Fibroblast of lung (primary cell): ENCODE data around the gene TESK1. TPM values are rescaled to one million over a fixed set of nuclear protein-coding genes. Genes with fewer than 3 reads are reported as not detected.

Experiments
- DNase-seq, 2 donors: peaks; one replicate each; pipeline versions ENCODE4 v3.0.0 to v3.0.0-alpha.2; 2010; ENCODE audit warnings: low read depth in 2 of 2
- H2AFZ ChIP-seq: 2 replicates; pipeline ENCODE4 v1.5.1; 2012; ENCODE audit warnings: low read length, control low read depth, inconsistent platforms
- H3K27ac ChIP-seq: 2 replicates; pipeline ENCODE4 v1.5.1; 2011; ENCODE audit warnings: low read length, control low read depth; ENCODE audit not compliant: insufficient read depth
- H3K27me3 ChIP-seq: 2 replicates; pipeline ENCODE4 v1.5.1; 2011; ENCODE audit warnings: mild to moderate bottlenecking, low read length; ENCODE audit not compliant: control insufficient read depth, insufficient read depth
- H3K36me3 ChIP-seq: 2 replicates; pipeline ENCODE4 v1.5.1; 2011; ENCODE audit warnings: low read length; ENCODE audit not compliant: control insufficient read depth, insufficient read depth
- H3K4me1 ChIP-seq: 2 replicates; pipeline ENCODE4 v1.5.1; 2011; ENCODE audit warnings: low read length; ENCODE audit not compliant: control insufficient read depth, insufficient read depth; ENCODE audit errors: extremely low read depth
- H3K4me2 ChIP-seq: 2 replicates; pipeline ENCODE4 v1.5.1; 2011; ENCODE audit warnings: low read length, control low read depth; ENCODE audit not compliant: insufficient read depth; ENCODE audit errors: extremely low read depth
- H3K4me3 ChIP-seq, 4 experiments: fragments of 200-600 bp in 1 of 4; sonication (generic) in 1 of 4; replicated peaks in 1 of 4; 2 replicates each; pipeline ENCODE4 v1.5.1; 2011 to 2016; ENCODE audit warnings: low read length in 4 of 4, low read depth in 3 of 4, mild to moderate bottlenecking in 3 of 4, control low read depth in 2 of 4, inconsistent platforms in 1 of 4, mixed read lengths in 1 of 4; ENCODE audit not compliant: insufficient read depth in 1 of 4; ENCODE audit errors: control extremely low read depth in 1 of 4
- H3K79me2 ChIP-seq: 2 replicates; pipeline ENCODE4 v1.5.1; 2012; ENCODE audit warnings: mild to moderate bottlenecking, low read length, inconsistent platforms; ENCODE audit not compliant: control insufficient read depth, insufficient read depth
- H3K9ac ChIP-seq: 2 replicates; pipeline ENCODE4 v1.5.1; 2011; ENCODE audit warnings: mild to moderate bottlenecking, low read length, control low read depth; ENCODE audit not compliant: insufficient read depth
- H3K9me3 ChIP-seq: 2 replicates; pipeline ENCODE4 v1.5.1; 2012; ENCODE audit warnings: low read depth, low read length; ENCODE audit not compliant: control insufficient read depth, insufficient read depth
- H4K20me1 ChIP-seq: 2 replicates; pipeline ENCODE4 v1.5.1; 2011; ENCODE audit warnings: low read length; ENCODE audit not compliant: control insufficient read depth, insufficient read depth; ENCODE audit errors: extremely low read depth
- CTCF ChIP-seq, 2 donors: IDR thresholded peaks in 1 of 2; conservative IDR thresholded peaks in 1 of 2; 1 replicate in 1 of 2; 2 replicates in 1 of 2; pipeline ENCODE4 v1.5.1; 2011 to 2012; ENCODE audit warnings: low read length in 2 of 2, control low read depth in 1 of 2, inconsistent platforms in 1 of 2, low read depth in 1 of 2, mild to moderate bottlenecking in 1 of 2
- EZH2 ChIP-seq: IDR thresholded peaks from 2 replicates; pipeline ENCODE4 v1.5.1; 2012; ENCODE audit warnings: low read length, control low read depth, mild to moderate bottlenecking; ENCODE audit errors: missing control alignments
- polyA plus RNA-seq, 2 donors: library from polyadenylated mRNA; depleted of rRNA in 1 of 2; stranded (reverse) in 1 of 2; unstranded in 1 of 2; fragments of >200 nt; gene quantifications; 2 replicates each; pipeline ENCODE4 v1.2.1, GENCODE V29; 2011 to 2012; ENCODE audit warnings: missing spikeins in 1 of 2
- total RNA-seq: library from RNA; depleted of rRNA; stranded (reverse); fragments of >200 nt; gene quantifications from 2 replicates; pipeline ENCODE4 v1.2.1, GENCODE V29; 2014

Gene TESK1
- total and polyA plus RNA-seq, 2 donors (not counting 1 experiment from before 2014, with no cell fraction given): 9.4 to 12.0 TPM

DNA sequence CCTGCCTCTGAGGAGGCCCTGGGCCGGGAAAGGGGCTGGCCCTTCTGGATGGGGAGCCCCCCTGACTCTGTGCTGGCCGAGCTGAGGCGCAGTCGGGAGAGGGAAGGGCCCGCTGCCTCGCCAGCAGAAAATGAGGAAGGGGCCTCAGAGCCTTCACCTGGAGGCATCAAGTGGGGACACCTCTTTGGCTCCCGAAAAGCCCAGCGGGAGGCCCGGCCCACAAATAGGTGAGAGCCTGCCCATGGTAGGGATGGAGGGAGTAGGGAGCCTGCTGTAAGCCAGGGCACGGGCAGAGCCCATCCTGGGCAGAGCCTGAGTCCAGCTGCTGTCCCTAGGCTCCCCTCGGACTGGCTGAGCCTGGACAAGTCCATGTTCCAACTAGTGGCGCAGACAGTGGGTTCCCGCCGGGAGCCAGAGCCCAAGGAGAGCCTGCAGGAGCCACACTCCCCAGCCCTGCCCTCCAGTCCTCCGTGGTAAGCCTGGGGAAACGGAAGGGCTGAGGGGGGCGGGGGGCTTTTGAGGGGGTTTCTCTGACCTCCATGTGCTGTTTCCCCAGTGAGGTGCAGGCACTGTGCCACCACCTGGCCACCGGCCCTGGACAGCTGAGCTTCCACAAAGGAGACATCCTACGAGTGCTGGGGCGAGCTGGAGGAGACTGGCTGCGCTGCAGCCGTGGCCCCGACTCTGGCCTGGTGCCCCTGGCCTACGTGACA lies 44.3 kb upstream of the TESK1 start:
- H3K36me3 ChIP-seq: peaks cover 24% of the 10 kb centered on the region

GRCh38 chr9:35561468-35562261 lies 43.4 kb upstream of the TESK1 start:
- TF ChIP-seq EZH2 (no peak), CTCF (conservative IDR thresholded peaks at IDR 0.05 in 1 of 2, IDR thresholded peaks at IDR 0.05 in 1 of 2; ENCODE audit: low read depth in 1 of 2, low read length in 2 of 2) (no peak)
- H3K4me2 ChIP-seq: no peak overlapping the region
- no peak overlapping the region for H3K9ac ChIP-seq
- no peaks in the 10 kb centered on the region for H3K79me2 ChIP-seq
- H3K36me3 ChIP-seq: peaks cover 19% of the 10 kb centered on the region
- H3K4me3 ChIP-seq: no peak overlapping the region
- H3K4me1 ChIP-seq: no peaks in the 10 kb centered on the region
- no peaks in the 10 kb centered on the region for H4K20me1 ChIP-seq
- no peaks in the 10 kb centered on the region for H3K27me3 ChIP-seq
- no peak overlapping the region for H3K27ac ChIP-seq
- no peaks in the 10 kb centered on the region for H3K9me3 ChIP-seq
- no peak overlapping the region for H2AFZ ChIP-seq
- no peak for DNase-seq

More for the DNA sequence above, 44.3 kb upstream of the TESK1 start:
- Histone ChIP-seq H3K4me3 (no peak overlapping the region), H3K79me2 (no peaks in the 10 kb centered on the region), H4K20me1 (no peaks in the 10 kb centered on the region), H3K27me3 (no peaks in the 10 kb centered on the region), H3K4me1 (no peaks in the 10 kb centered on the region), H2AFZ (no peak overlapping the region), H3K9me3 (no peaks in the 10 kb centered on the region), H3K9ac (no peak overlapping the region), H3K27ac (no peak overlapping the region), H3K4me2 (no peak overlapping the region)
- no peak for DNase-seq
- no peak for TF ChIP-seq CTCF (conservative IDR thresholded peaks at IDR 0.05 in 1 of 2, IDR thresholded peaks at IDR 0.05 in 1 of 2; ENCODE audit: low read depth in 1 of 2, low read length in 2 of 2)
- TF ChIP-seq EZH2: no peak

GRCh38 chr9:35562895-35563780 lies 41.9 kb upstream of the TESK1 start:
- Histone ChIP-seq H3K27ac (no peak overlapping the region), H3K36me3 (peaks cover 13% of the 10 kb centered on the region), H3K9me3 (no peaks in the 10 kb centered on the region), H4K20me1 (no peaks in the 10 kb centered on the region), H3K4me2 (no peak overlapping the region), H3K4me1 (no peaks in the 10 kb centered on the region), H3K4me3 (no peak overlapping the region), H3K79me2 (no peaks in the 10 kb centered on the region), H3K9ac (no peak overlapping the region), H2AFZ (no peak overlapping the region), H3K27me3 (no peaks in the 10 kb centered on the region)
- TF ChIP-seq CTCF (conservative IDR thresholded peaks at IDR 0.05 in 1 of 2, IDR thresholded peaks at IDR 0.05 in 1 of 2; ENCODE audit: low read depth in 1 of 2, low read length in 2 of 2) (no peak), EZH2 (no peak)
- no peak for DNase-seq
